Astrocyte (in vitro differentiated cells and primary cell): ENCODE data around the gene TEX26.

Experiments used
- CTCF ChIP-seq: IDR thresholded peaks from 2 replicates; pipeline ENCODE4 v1.5.1; 2011; ENCODE audit warnings: low read depth, mild to moderate bottlenecking, inconsistent platforms, low read length, moderate library complexity; ENCODE audit not compliant: insufficient read depth
- EZH2 ChIP-seq: IDR thresholded peaks from 2 replicates; pipeline ENCODE4 v1.6.1; 2012; ENCODE audit warnings: mild to moderate bottlenecking, low read length, inconsistent platforms; ENCODE audit not compliant: insufficient read depth

GRCh38 chr13:31022288-31022895 lies 89.9 kb downstream of the TEX26 start:
- TF ChIP-seq CTCF (no peak), EZH2 (no peak)
